H9 (cell line): ENCODE data around the gene ABCA1. TPM values are rescaled to one million over a fixed set of nuclear protein-coding genes. Genes with fewer than 3 reads are reported as not detected.

Experiments used
- DNase-seq: peaks from one replicate; pipeline ENCODE4 v3.0.0-alpha.2; 2017
- H2AFZ ChIP-seq: one replicate; pipeline ENCODE4 v1.6.1; 2013; ENCODE audit warnings: mild to moderate bottlenecking, low read length, control low read depth, moderate library complexity
- H2AK5ac ChIP-seq: 2 replicates; pipeline ENCODE4 v1.6.1; 2013; ENCODE audit warnings: low read length, control low read depth, mixed read lengths; ENCODE audit not compliant: insufficient read length
- H2BK120ac ChIP-seq: one replicate; pipeline ENCODE4 v1.6.1; 2013; ENCODE audit warnings: low read depth, mild to moderate bottlenecking, low read length, control low read depth, inconsistent platforms; ENCODE audit not compliant: poor library complexity, severe bottlenecking
- H2BK12ac ChIP-seq: 2 replicates; pipeline ENCODE4 v1.6.1; 2013; ENCODE audit warnings: low read length, control low read depth, mixed read lengths, low read depth; ENCODE audit not compliant: insufficient read length
- H2BK15ac ChIP-seq: 2 replicates; pipeline ENCODE4 v1.6.1; 2013; ENCODE audit warnings: low read depth, low read length, control low read depth
- H2BK20ac ChIP-seq: one replicate; pipeline ENCODE4 v1.6.1; 2013; ENCODE audit warnings: low read depth, mild to moderate bottlenecking, low read length, control low read depth, inconsistent platforms; ENCODE audit not compliant: poor library complexity, severe bottlenecking
- H2BK5ac ChIP-seq: 2 replicates; pipeline ENCODE4 v1.6.1; 2013; ENCODE audit warnings: low read length, control low read depth, mixed read lengths; ENCODE audit not compliant: insufficient read length
- H3K14ac ChIP-seq: 2 replicates; pipeline ENCODE4 v1.6.1; 2013; ENCODE audit warnings: low read length, control low read depth; ENCODE audit not compliant: insufficient read depth
- H3K18ac ChIP-seq: 2 replicates; pipeline ENCODE4 v1.6.1; 2013; ENCODE audit warnings: low read depth, mild to moderate bottlenecking, mixed read lengths, low read length, control low read depth; ENCODE audit not compliant: insufficient read length
- H3K23ac ChIP-seq: 2 replicates; pipeline ENCODE4 v1.6.1; 2013; ENCODE audit warnings: low read length, control low read depth, mixed read lengths, low read depth; ENCODE audit not compliant: insufficient read length
- H3K23me2 ChIP-seq: 2 replicates; pipeline ENCODE4 v1.6.1; 2013; ENCODE audit warnings: low read depth, mild to moderate bottlenecking, mixed read lengths, low read length, control low read depth; ENCODE audit not compliant: insufficient read length, poor library complexity, severe bottlenecking
- H3K27ac ChIP-seq: 2 replicates; pipeline ENCODE4 v1.5.1; 2013; ENCODE audit warnings: low read length, control low read depth, mixed read lengths, low read depth; ENCODE audit not compliant: insufficient read length
- H3K27me3 ChIP-seq: 2 replicates; pipeline ENCODE4 v1.6.1; 2013; ENCODE audit warnings: low read length, control low read depth, inconsistent platforms; ENCODE audit not compliant: insufficient read depth
- H3K4ac ChIP-seq: 2 replicates; pipeline ENCODE4 v1.6.1; 2013; ENCODE audit warnings: low read depth, mild to moderate bottlenecking, control low read depth, inconsistent platforms, low read length, moderate library complexity
- H3K4me1 ChIP-seq: 2 replicates; pipeline ENCODE4 v1.6.1; 2013; ENCODE audit warnings: low read length, control low read depth, inconsistent platforms; ENCODE audit not compliant: insufficient read depth
- H3K4me2 ChIP-seq: 2 replicates; pipeline ENCODE4 v1.6.1; 2013; ENCODE audit warnings: low read length, control low read depth, mixed read lengths; ENCODE audit not compliant: insufficient read length, insufficient read depth
- H3K56ac ChIP-seq: 2 replicates; pipeline ENCODE4 v1.6.1; 2013; ENCODE audit warnings: low read depth, mild to moderate bottlenecking, mixed read lengths, low read length, control low read depth; ENCODE audit not compliant: insufficient read length
- H3K79me1 ChIP-seq: 2 replicates; pipeline ENCODE4 v1.6.1; 2013; ENCODE audit warnings: low read depth, mild to moderate bottlenecking, moderate library complexity, low read length, control low read depth, inconsistent platforms; ENCODE audit not compliant: insufficient read depth, poor library complexity, severe bottlenecking
- H3K79me2 ChIP-seq: 2 replicates; pipeline ENCODE4 v1.6.1; 2013; ENCODE audit warnings: low read length, control low read depth, inconsistent platforms; ENCODE audit not compliant: insufficient read depth
- H3K9ac ChIP-seq: 2 replicates; pipeline ENCODE4 v1.6.1; 2013; ENCODE audit warnings: low read length, control low read depth, mixed read lengths; ENCODE audit not compliant: insufficient read length; ENCODE audit errors: extremely low read depth
- H3K9me3 ChIP-seq: one replicate; pipeline ENCODE4 v1.6.1; 2013; ENCODE audit warnings: low read depth, low read length, inconsistent platforms; ENCODE audit not compliant: control insufficient read depth
- H3T11ph ChIP-seq: one replicate; pipeline ENCODE4 v1.6.1; 2013; ENCODE audit warnings: mild to moderate bottlenecking, low read length, control low read depth, inconsistent platforms
- H4K20me1 ChIP-seq: one replicate; pipeline ENCODE4 v1.6.1; 2013; ENCODE audit not compliant: control insufficient read depth, insufficient read length, insufficient read depth
- H4K5ac ChIP-seq: 2 replicates; pipeline ENCODE4 v1.6.1; 2013; ENCODE audit warnings: low read depth, mild to moderate bottlenecking, mixed read lengths, low read length, control low read depth; ENCODE audit not compliant: insufficient read length
- H4K8ac ChIP-seq: replicated peaks from 2 replicates; pipeline ENCODE4 v1.6.1; 2013; ENCODE audit warnings: low read length, control low read depth, mixed read lengths, low read depth; ENCODE audit not compliant: insufficient read length
- H4K91ac ChIP-seq: 2 replicates; pipeline ENCODE4 v1.6.1; 2013; ENCODE audit warnings: low read depth, mild to moderate bottlenecking, moderate library complexity, mixed read lengths, low read length, control low read depth; ENCODE audit not compliant: insufficient read length
- H3K27ac Mint-ChIP-seq, 3 experiments: 2 replicates in 2 of 3; 3 replicates in 1 of 3; pipeline ENCODE4 v1.8.0; 2020 to 2021; ENCODE audit warnings: mixed read lengths in 3 of 3, mild to moderate bottlenecking in 1 of 3, moderate library complexity in 1 of 3
- H3K27me3 Mint-ChIP-seq: 2 replicates; pipeline ENCODE4 v1.8.0; 2021; ENCODE audit warnings: low read depth, mild to moderate bottlenecking, moderate library complexity, mixed read lengths
- H3K36me3 Mint-ChIP-seq, 3 experiments: 2 replicates in 2 of 3; 3 replicates in 1 of 3; pipeline ENCODE4 v1.8.0; 2020 to 2021; ENCODE audit warnings: low read depth in 3 of 3, mixed read lengths in 3 of 3; ENCODE audit not compliant: insufficient read depth in 1 of 3
- H3K4me1 Mint-ChIP-seq, 2 experiments: 2 replicates each; pipeline ENCODE4 v1.8.0; 2020; ENCODE audit warnings: mixed read lengths in 2 of 2
- H3K4me3 Mint-ChIP-seq, 2 experiments: 2 replicates in 1 of 2; 3 replicates in 1 of 2; pipeline ENCODE4 v1.8.0; 2020 to 2021; ENCODE audit warnings: mild to moderate bottlenecking in 2 of 2, mixed read lengths in 2 of 2, moderate library complexity in 1 of 2
- H3K9me3 Mint-ChIP-seq, 2 experiments: 2 replicates in 1 of 2; 3 replicates in 1 of 2; pipeline ENCODE4 v1.8.0; 2020; ENCODE audit warnings: mild to moderate bottlenecking in 2 of 2, mixed read lengths in 2 of 2, moderate library complexity in 1 of 2
- CTCF ChIP-seq: fragments of 200-600 bp; sonication (generic); conservative IDR thresholded peaks from 3 replicates; pipeline ENCODE4 v1.8.0; 2021; ENCODE audit warnings: antibody characterized with exemption, mild to moderate bottlenecking
- WGBS: extraction: QIAGEN DNeasy Blood & Tissue Kit; methylation state at CpG from one replicate; pipeline ENCODE4 v1.1.7; 2013; ENCODE audit warnings: missing lambda C conversion rate, low lambda C conversion rate, mixed read lengths; ENCODE audit not compliant: insufficient read length; ENCODE audit errors: extremely low coverage; 5-methylcytosine and 5-hydroxymethylcytosine counted together
- total RNA-seq: library from RNA; stranded (reverse); gene quantifications from 2 replicates; pipeline ENCODE4 v1.2.1, GENCODE V29; 2021

The ABCA1 gene
- total RNA-seq, 1 experiment from 2014 or later, result 16.6 TPM

GRCh38 chr9:104780796-104781395 is 147.1 kb downstream of the ABCA1 start:
- Histone ChIP-seq H3K9me3 (no peaks in the 10 kb centered on the region), H3K4ac (no peak overlapping the region), H3K9ac (no peak overlapping the region), H2BK5ac (no peak overlapping the region), H3K27me3 (no peaks in the 10 kb centered on the region), H4K20me1 (no peaks in the 10 kb centered on the region), H4K8ac (no peak overlapping the region), H3K23ac (no peak overlapping the region), H3K79me2 (no peaks in the 10 kb centered on the region), H3K23me2 (no peaks in the 10 kb centered on the region), H2BK20ac (no peak overlapping the region), H3T11ph (no peak overlapping the region), H4K5ac (no peak overlapping the region), H3K79me1 (no peaks in the 10 kb centered on the region), H3K27ac (no peak overlapping the region), H3K14ac (no peak overlapping the region), H2BK120ac (no peak overlapping the region), H2AK5ac (no peak overlapping the region), H3K4me2 (no peak overlapping the region), H3K18ac (no peak overlapping the region), H2BK12ac (no peak overlapping the region), H2BK15ac (no peak overlapping the region), H2AFZ (no peak overlapping the region), H3K4me1 (no peaks in the 10 kb centered on the region), H4K91ac (no peak overlapping the region), H3K56ac (no peak overlapping the region)
- no peak overlapping the region for H3K4me3 Mint-ChIP-seq
- no peaks in the 10 kb centered on the region for H3K4me1 Mint-ChIP-seq
- TF ChIP-seq CTCF, result peak; percentile 45
- H3K9me3 Mint-ChIP-seq, result no peaks in the 10 kb centered on the region
- WGBS, result no CpG with 5 or more reads among the region's 1 CpG
- no peak overlapping the region for H3K27ac Mint-ChIP-seq
- H3K27me3 Mint-ChIP-seq, result no peaks in the 10 kb centered on the region; the same call in 1 of the 2 replicates
- DNase-seq, result no peak
- H3K36me3 Mint-ChIP-seq, result peaks cover 0 to 21% (median 17%) of the 10 kb centered on the region in 3 experiments; a peak in 5 of 7 replicates
